Vagina (tissue), 2 donors: ENCODE data around the gene ATXN10. TPM values are rescaled to one million over a fixed set of nuclear protein-coding genes. Genes with fewer than 3 reads are reported as not detected.

Experiments used
- DNase-seq, 2 donors: peaks; one replicate each; pipeline ENCODE4 v3.0.0-alpha.2; 2017; ENCODE audit errors: extremely low spot score in 2 of 2
- H3K27ac ChIP-seq: fragments of 200-600 bp; sonication (generic); one replicate; pipeline ENCODE4 v1.5.1; 2019
- H3K27me3 ChIP-seq: fragments of 200-600 bp; sonication (generic); one replicate; pipeline ENCODE4 v1.5.1; 2019
- H3K36me3 ChIP-seq, 2 donors: fragments of 200-600 bp; sonication (generic); one replicate each; pipeline ENCODE4 v1.5.1; 2017 to 2019
- H3K4me1 ChIP-seq: fragments of 200-600 bp; sonication (generic); one replicate; pipeline ENCODE4 v1.5.1; 2019
- H3K4me3 ChIP-seq, 2 donors: fragments of 200-600 bp; sonication (generic); 1 replicate in 1 of 2; 2 replicates in 1 of 2; pipeline ENCODE4 v1.5.1; 2016 to 2019
- H3K9me3 ChIP-seq: fragments of 200-600 bp; sonication (generic); one replicate; pipeline ENCODE4 v1.5.1; 2019
- CTCF ChIP-seq, 3 experiments: fragments of 450-650 bp in 2 of 3; fragments of 200-600 bp in 1 of 3; sonication (generic) in 1 of 3; IDR thresholded peaks; one replicate each; pipeline ENCODE4 v1.5.1; 2017 to 2019; ENCODE audit warnings: antibody characterized with exemption in 3 of 3, mild to moderate bottlenecking in 2 of 3, moderate library complexity in 2 of 3
- POLR2A ChIP-seq, 2 donors: fragments of 450-650 bp; IDR thresholded peaks; one replicate each; pipeline ENCODE4 v1.6.1; 2017; ENCODE audit warnings: antibody characterized with exemption in 2 of 2, mild to moderate bottlenecking in 2 of 2, moderate library complexity in 2 of 2
- POLR2AphosphoS5 ChIP-seq, 2 donors: sonication (generic); formaldehyde crosslinking; IDR thresholded peaks; one replicate each; pipeline ENCODE4 v1.9.0; 2017; ENCODE audit warnings: antibody characterized with exemption in 2 of 2, mild to moderate bottlenecking in 2 of 2, low read depth in 1 of 2; ENCODE audit not compliant: insufficient read depth in 1 of 2
- intact Hi-C: fragments of 100-400 bp; cut with DNase I; formaldehyde crosslinking; loops from one replicate; pipeline ENCODE4 v1.15.1; 2023
- total RNA-seq: library from RNA; depleted of rRNA; stranded (reverse); fragments of >200 nt; gene quantifications from one replicate; pipeline ENCODE4 v1.2.3, GENCODE V29; 2016

Gene ATXN10
- total RNA-seq, 1 donor from 2014 or later, result 116 TPM

DNA sequence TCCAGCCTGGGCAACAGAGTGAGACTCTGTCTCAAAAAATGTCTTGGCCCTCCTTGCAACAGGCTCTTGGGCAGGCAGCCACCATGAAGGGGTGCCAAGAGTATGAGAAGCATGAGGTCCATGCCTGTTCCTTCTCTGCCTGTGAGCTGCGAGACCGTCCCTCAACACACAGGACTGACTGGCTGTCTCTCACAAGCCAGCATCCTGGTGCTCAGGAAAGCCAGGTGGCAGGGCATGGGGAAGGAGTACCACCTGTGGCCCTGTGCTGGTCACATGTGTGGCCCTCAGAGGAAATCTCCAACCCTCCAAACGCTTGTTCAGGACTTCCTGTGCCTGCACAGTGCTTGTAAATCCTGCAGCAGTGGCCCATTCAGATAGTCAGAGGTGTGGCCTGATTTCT, 83.2 kb downstream of the ATXN10 start:
- Histone ChIP-seq H3K36me3 (no peaks in the 10 kb centered on the region), H3K9me3 (no peaks in the 10 kb centered on the region), H3K4me1 (peaks cover 33% of the 10 kb centered on the region), H3K4me3 (no peak overlapping the region), H3K27me3 (no peaks in the 10 kb centered on the region), H3K27ac (no peak overlapping the region)
- no peak for TF ChIP-seq POLR2AphosphoS5 (IDR thresholded peaks at IDR 0.05; ENCODE audit: insufficient read depth in 1 of 2, low read depth in 1 of 2)
- no peak for TF ChIP-seq POLR2A (IDR thresholded peaks at IDR 0.05)
- TF ChIP-seq CTCF (IDR thresholded peaks at IDR 0.05), result no peak
- intact Hi-C loops, result no loop called here
- no peak for DNase-seq

GRCh38 chr22:45756558-45756957, 84.9 kb downstream of the ATXN10 start:
- no peak for TF ChIP-seq POLR2A (IDR thresholded peaks at IDR 0.05)
- no peak for TF ChIP-seq POLR2AphosphoS5 (IDR thresholded peaks at IDR 0.05; ENCODE audit: insufficient read depth in 1 of 2, low read depth in 1 of 2)
- TF ChIP-seq CTCF (IDR thresholded peaks at IDR 0.05), result no peak
- H3K27ac ChIP-seq, result peak overlapping the region; percentile 36
- H3K9me3 ChIP-seq, result no peaks in the 10 kb centered on the region
- intact Hi-C loops, result no loop called here
- no peaks in the 10 kb centered on the region for H3K27me3 ChIP-seq
- no peak overlapping the region for H3K4me3 ChIP-seq
- H3K36me3 ChIP-seq, result no peaks in the 10 kb centered on the region
- H3K4me1 ChIP-seq, result peaks cover 33% of the 10 kb centered on the region
- no peak for DNase-seq

- H3K27ac ChIP-seq, result peak overlapping the region; percentile 36
- intact Hi-C loops, result no loop called here
- H3K4me3 ChIP-seq, result no peak overlapping the region
- DNase-seq, result no peak
- no peaks in the 10 kb centered on the region for H3K27me3 ChIP-seq
- H3K9me3 ChIP-seq, result no peaks in the 10 kb centered on the region
- no peak for TF ChIP-seq CTCF (IDR thresholded peaks at IDR 0.05)
- TF ChIP-seq POLR2AphosphoS5 (IDR thresholded peaks at IDR 0.05; ENCODE audit: insufficient read depth in 1 of 2, low read depth in 1 of 2), result peak in 1 of 2 donors; percentile 33
- peaks cover 33% of the 10 kb centered on the region for H3K4me1 ChIP-seq
- H3K36me3 ChIP-seq, result no peaks in the 10 kb centered on the region
Measured at GRCh38 chr22:45757068-45757467, 85.4 kb downstream of the ATXN10 start.

GRCh38 chr22:45757936-45758335, 86.3 kb downstream of the ATXN10 start:
- no peak overlapping the region for H3K27ac ChIP-seq
- DNase-seq, result no peak
- no peaks in the 10 kb centered on the region for H3K9me3 ChIP-seq
- peaks cover 33% of the 10 kb centered on the region for H3K4me1 ChIP-seq
- intact Hi-C loops, result no loop called here
- no peak overlapping the region for H3K4me3 ChIP-seq
- no peaks in the 10 kb centered on the region for H3K27me3 ChIP-seq
- TF ChIP-seq CTCF (IDR thresholded peaks at IDR 0.05) (no peak), POLR2AphosphoS5 (IDR thresholded peaks at IDR 0.05; ENCODE audit: insufficient read depth in 1 of 2, low read depth in 1 of 2) (no peak), POLR2A (IDR thresholded peaks at IDR 0.05) (no peak)
- H3K36me3 ChIP-seq, result no peaks in the 10 kb centered on the region

DNA sequence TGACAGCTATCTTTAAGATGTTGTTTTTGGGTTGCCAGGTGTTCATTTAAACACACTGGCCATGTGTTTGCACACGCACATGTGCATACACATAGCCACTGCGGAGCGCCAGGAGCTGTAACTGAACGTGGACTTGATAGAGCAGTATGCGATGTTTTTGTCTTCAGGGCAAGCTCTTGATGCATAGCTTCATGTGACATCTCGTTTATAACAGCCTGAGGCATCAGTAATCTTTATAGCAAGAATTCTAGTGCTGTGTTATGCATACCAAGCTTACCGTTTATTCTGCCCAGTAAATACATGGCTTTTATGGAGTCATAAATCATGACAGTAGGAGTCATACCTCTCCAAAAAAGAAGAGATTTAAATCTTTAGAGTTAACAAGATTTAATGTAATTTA, 87.0 kb downstream of the ATXN10 start:
- Histone ChIP-seq H3K4me3 (no peak overlapping the region), H3K4me1 (peaks cover 33% of the 10 kb centered on the region), H3K27me3 (no peaks in the 10 kb centered on the region), H3K9me3 (no peaks in the 10 kb centered on the region), H3K27ac (no peak overlapping the region), H3K36me3 (no peaks in the 10 kb centered on the region)
- TF ChIP-seq POLR2A (IDR thresholded peaks at IDR 0.05) (no peak), POLR2AphosphoS5 (IDR thresholded peaks at IDR 0.05; ENCODE audit: insufficient read depth in 1 of 2, low read depth in 1 of 2) (no peak)
- no peak for DNase-seq
- intact Hi-C loops, result no loop called here
